Ishikawa (cell line): ENCODE results near the gene CAD.

ENCODE experiments used
- CEBPB ChIP-seq: IDR thresholded peaks from 2 replicates; pipeline ENCODE4 v1.6.1; 2012
- EGR1 ChIP-seq: IDR thresholded peaks from 2 replicates; pipeline ENCODE4 v1.6.1; 2012
- FOXM1 ChIP-seq: IDR thresholded peaks from 2 replicates; pipeline ENCODE4 v1.6.1; 2012; ENCODE audit warnings: low read depth, borderline replicate concordance
- RAD21 ChIP-seq: IDR thresholded peaks from 2 replicates; pipeline ENCODE4 v1.6.1; 2012; ENCODE audit warnings: low read depth
- TAF1 ChIP-seq: IDR thresholded peaks from 2 replicates; pipeline ENCODE4 v1.6.1; 2012; ENCODE audit warnings: low read depth, mild to moderate bottlenecking
- TEAD4 ChIP-seq: IDR thresholded peaks from 2 replicates; pipeline ENCODE4 v1.6.1; 2012

DNA sequence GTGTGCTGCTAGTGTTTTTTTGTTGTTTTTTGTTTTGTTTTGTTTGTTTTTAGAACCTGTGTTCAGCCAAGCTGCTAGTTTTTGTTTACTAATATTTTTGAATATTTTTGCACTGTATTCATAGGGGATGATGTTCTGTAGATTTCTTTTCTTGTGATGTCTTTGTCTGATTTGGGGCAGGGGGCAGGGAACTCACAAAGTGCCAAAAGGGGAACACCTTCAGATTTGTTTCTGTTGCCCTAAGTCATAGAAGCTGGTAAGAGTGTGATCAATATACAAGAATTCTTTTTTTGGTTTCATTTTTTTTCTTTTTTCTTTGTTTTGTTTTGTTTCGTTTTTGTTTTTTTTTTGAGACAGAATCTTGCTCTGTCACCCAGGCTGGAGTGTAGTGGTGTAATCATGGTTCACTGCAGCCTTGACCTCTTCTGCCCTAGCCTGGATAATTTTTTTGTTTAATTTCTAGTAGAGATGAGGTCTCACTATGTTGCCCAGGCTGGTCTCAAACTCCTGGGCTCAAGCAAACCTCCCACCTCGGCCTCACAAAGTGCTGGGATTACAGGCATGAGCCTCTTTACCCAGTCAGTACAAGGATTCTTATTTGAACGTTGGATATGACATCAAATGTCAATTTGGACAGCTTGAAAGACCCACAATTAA, 37.7 kb upstream of the CAD start:
- TF ChIP-seq TAF1 (no peak), RAD21 (no peak), TEAD4 (no peak), EGR1 (no peak), FOXM1 (no peak), CEBPB (no peak)
